Right lobe of liver (tissue), 4 donors: ENCODE data around the gene MAP3K3.

Source experiments
- POLR2A ChIP-seq: fragments of 450-650 bp; IDR thresholded peaks from one replicate; pipeline ENCODE4 v1.6.1; 2017; ENCODE audit warnings: antibody characterized with exemption, mild to moderate bottlenecking
- TF ChIP-seq, protein P1 (sequence below), 4 donors: fragments of 200-600 bp in 3 of 4; fragments of 450-650 bp in 1 of 4; IDR thresholded peaks; one replicate each; pipeline versions ENCODE4 v1.5.1 to v1.8.0; 2016 to 2022; ENCODE audit warnings: antibody characterized with exemption in 4 of 4, mild to moderate bottlenecking in 2 of 4
- donor health status: DM: no; HTN: no; CAD: no.
- donor health status: DM: no; HTN: no; CAD: no.
- donor health status: DM: no; HTN: yes; CAD: no.

DNA sequence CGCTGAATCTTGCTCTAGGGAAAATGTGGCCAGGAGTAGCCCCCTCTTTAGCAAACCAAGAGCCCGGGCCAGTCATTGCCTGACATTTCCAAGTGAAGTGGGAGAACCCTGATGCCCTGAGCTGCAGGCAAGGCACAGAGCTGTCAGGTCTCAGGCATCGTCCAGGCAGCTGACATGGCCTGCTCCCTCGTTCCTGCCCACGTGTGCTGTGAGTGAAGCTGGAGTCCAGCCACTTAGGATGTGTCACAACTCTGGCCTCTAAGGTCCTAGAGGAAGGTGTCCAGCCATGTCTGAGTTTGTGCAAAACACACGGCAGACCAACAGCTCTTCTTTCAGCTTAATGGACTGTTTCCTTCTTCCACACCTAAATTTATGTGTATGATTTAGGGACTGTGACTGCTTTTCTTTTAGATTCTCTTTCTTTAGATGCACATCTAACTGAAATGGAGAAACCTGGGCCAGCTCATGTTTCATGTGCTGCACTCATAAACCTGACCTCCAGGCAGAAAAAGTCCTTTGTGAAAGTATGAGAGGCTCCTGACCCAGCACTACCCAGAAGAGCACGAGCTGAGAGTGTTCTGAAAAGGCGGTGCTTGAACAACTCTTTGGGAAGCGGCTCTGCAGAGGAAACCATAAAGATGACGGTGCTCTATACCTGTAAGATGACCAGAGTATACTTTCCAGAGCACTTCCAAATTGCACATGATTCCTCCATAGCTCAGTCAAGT lies 92.5 kb downstream of the MAP3K3 start:
- TF ChIP-seq, protein P1, sequence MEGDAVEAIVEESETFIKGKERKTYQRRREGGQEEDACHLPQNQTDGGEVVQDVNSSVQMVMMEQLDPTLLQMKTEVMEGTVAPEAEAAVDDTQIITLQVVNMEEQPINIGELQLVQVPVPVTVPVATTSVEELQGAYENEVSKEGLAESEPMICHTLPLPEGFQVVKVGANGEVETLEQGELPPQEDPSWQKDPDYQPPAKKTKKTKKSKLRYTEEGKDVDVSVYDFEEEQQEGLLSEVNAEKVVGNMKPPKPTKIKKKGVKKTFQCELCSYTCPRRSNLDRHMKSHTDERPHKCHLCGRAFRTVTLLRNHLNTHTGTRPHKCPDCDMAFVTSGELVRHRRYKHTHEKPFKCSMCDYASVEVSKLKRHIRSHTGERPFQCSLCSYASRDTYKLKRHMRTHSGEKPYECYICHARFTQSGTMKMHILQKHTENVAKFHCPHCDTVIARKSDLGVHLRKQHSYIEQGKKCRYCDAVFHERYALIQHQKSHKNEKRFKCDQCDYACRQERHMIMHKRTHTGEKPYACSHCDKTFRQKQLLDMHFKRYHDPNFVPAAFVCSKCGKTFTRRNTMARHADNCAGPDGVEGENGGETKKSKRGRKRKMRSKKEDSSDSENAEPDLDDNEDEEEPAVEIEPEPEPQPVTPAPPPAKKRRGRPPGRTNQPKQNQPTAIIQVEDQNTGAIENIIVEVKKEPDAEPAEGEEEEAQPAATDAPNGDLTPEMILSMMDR (IDR thresholded peaks at IDR 0.05): no peak
- TF ChIP-seq POLR2A: no peak
